CD4-positive, alpha-beta T cell (primary cell): ENCODE data around the gene STK26. TPM values are rescaled to one million over a fixed set of nuclear protein-coding genes. Genes with fewer than 3 reads are reported as not detected.

ENCODE experiments used
- ATAC-seq: fragments of 200-7000 bp; cut with Tn5 transposase; one replicate; pipeline ENCODE4 v1.10.0; 2022; ENCODE audit warnings: mild to moderate bottlenecking; ENCODE audit not compliant: poor library complexity
- CTCF ChIA-PET: fragments of 350-600 bp; sonication (Branson Sonifier 250); formaldehyde crosslinking; loops from one replicate; lab custom pipeline; 2021; ENCODE audit warnings: antibody characterized with exemption, inconsistent platforms; lab: Charles Lee
- POLR2A ChIA-PET: fragments of 350-600 bp; sonication (Branson Sonifier 250); formaldehyde crosslinking; loops from one replicate; lab custom pipeline; 2021; ENCODE audit warnings: antibody characterized with exemption, inconsistent platforms; lab: Charles Lee
- DNase-seq, 14 experiments: peaks; one replicate each; pipeline ENCODE4 v3.0.0-alpha.2; 2013 to 2020; ENCODE audit warnings: mixed read lengths in 2 of 14
- H3K27ac ChIP-seq, 2 donors: one replicate each; pipeline versions ENCODE4 v1.5.1 to v1.7.0; 2013; ENCODE audit warnings: low read length in 2 of 2, low read depth in 1 of 2, mild to moderate bottlenecking in 1 of 2
- H3K27me3 ChIP-seq, 2 experiments: 1 replicate in 1 of 2; 2 replicates in 1 of 2; pipeline versions ENCODE4 v1.6.1 to v1.7.0; 2013; ENCODE audit warnings: low read length in 2 of 2, control low read depth in 1 of 2, mild to moderate bottlenecking in 1 of 2, moderate library complexity in 1 of 2; ENCODE audit not compliant: insufficient read depth in 2 of 2, control insufficient read depth in 1 of 2
- H3K36me3 ChIP-seq: one replicate; pipeline ENCODE4 v1.6.1; 2013; ENCODE audit warnings: low read length, control low read depth; ENCODE audit not compliant: insufficient read depth
- H3K4me1 ChIP-seq: one replicate; pipeline ENCODE4 v1.6.1; 2013; ENCODE audit warnings: low read length, control low read depth; ENCODE audit not compliant: insufficient read depth
- H3K4me3 ChIP-seq: one replicate; pipeline ENCODE4 v1.5.1; 2013; ENCODE audit warnings: mild to moderate bottlenecking, low read length, moderate library complexity
- H3K9me3 ChIP-seq, 2 experiments: 1 replicate in 1 of 2; 2 replicates in 1 of 2; pipeline versions ENCODE4 v1.6.1 to v1.7.0; 2013; ENCODE audit warnings: low read length in 2 of 2, mild to moderate bottlenecking in 2 of 2, control low read depth in 1 of 2, moderate library complexity in 1 of 2; ENCODE audit not compliant: control insufficient read depth in 1 of 2, insufficient read depth in 1 of 2
- H3K27ac Mint-ChIP-seq: one replicate; pipeline ENCODE4 v1.8.0; 2020; ENCODE audit warnings: mixed read lengths
- H3K27me3 Mint-ChIP-seq: one replicate; pipeline ENCODE4 v1.8.0; 2021; ENCODE audit warnings: mixed read lengths
- H3K36me3 Mint-ChIP-seq: one replicate; pipeline ENCODE4 v1.8.0; 2021; ENCODE audit warnings: low read depth, mixed read lengths
- H3K4me1 Mint-ChIP-seq: one replicate; pipeline ENCODE4 v1.8.0; 2021; ENCODE audit warnings: low read depth, mixed read lengths
- H3K4me3 Mint-ChIP-seq: one replicate; pipeline ENCODE4 v1.8.0; 2020; ENCODE audit warnings: mild to moderate bottlenecking, mixed read lengths
- H3K9me3 Mint-ChIP-seq: one replicate; pipeline ENCODE4 v1.8.0; 2020; ENCODE audit warnings: mixed read lengths
- CTCF ChIP-seq: fragments of 200-600 bp; IDR thresholded peaks from one replicate; pipeline ENCODE4 v1.8.0; 2022; ENCODE audit warnings: antibody characterized with exemption, mild to moderate bottlenecking
- intact Hi-C, 2 experiments: fragments of 100-400 bp; cut with DNase I in 1 of 2; cut with micrococcal nuclease in 1 of 2; formaldehyde crosslinking; loops; one replicate each; pipeline versions ENCODE4 v1.15.1 to v1.9.0; 2023 to 2025; cut with DNase I, micrococcal nuclease
- total RNA-seq, 174 experiments: library from RNA in 2 of 174; stranded (reverse) in 2 of 174; gene quantifications; one replicate each; pipeline ENCODE4 v1.2.3 and lab custom pipeline; 2021 to 2026

The STK26 gene
- total RNA-seq, 2 experiments from 2014 or later, result 25.2 to 27.9 TPM

GRCh38 chrX:132023896-132024386 is 839 bp downstream of the STK26 start:
- peak; percentile 7 to 73 (median 34) for DNase-seq
- H3K4me3 ChIP-seq, result peak overlapping the region; percentile 89
- ATAC-seq, result peak; percentile 32
- intact Hi-C loops, result loop anchor here (1.0 to 10.0 kb wide), 7 partner anchors 37 to 461 kb away; partner anchors contain the start of genes MBNL3 (in 1 of the 2) and RAP2C (in 1 of the 2)
- peak overlapping the region; percentile 97 for H3K4me3 Mint-ChIP-seq
- H3K4me1 Mint-ChIP-seq, result peaks cover 42% of the 10 kb centered on the region
- ChIA-PET POLR2A (interaction anchor here (0.9 to 4.3 kb wide), 14 partner anchors 9 to 467 kb away, joined by 3 to 43 read pairs (median 3); partner anchors contain the start of gene RAP2C), CTCF (no interaction called here)
- H3K9me3 ChIP-seq, result no peaks in the 10 kb centered on the region
- H3K36me3 Mint-ChIP-seq, result peaks cover 5% of the 10 kb centered on the region
- peak overlapping the region; percentile 90 for H3K27ac Mint-ChIP-seq
- peaks cover 16% of the 10 kb centered on the region for H3K4me1 ChIP-seq
- no peaks in the 10 kb centered on the region for H3K27me3 Mint-ChIP-seq
- peak overlapping the region; percentile 62 to 81 for H3K27ac ChIP-seq
- H3K36me3 ChIP-seq, result no peaks in the 10 kb centered on the region
- no peaks in the 10 kb centered on the region for H3K9me3 Mint-ChIP-seq
- no peaks in the 10 kb centered on the region for H3K27me3 ChIP-seq
- no peak for TF ChIP-seq CTCF

- intact Hi-C loops, result loop anchor here in 1 of 2 experiments (10.0 kb wide), 1 partner anchor 460 kb away; the partner anchor contains the start of gene MBNL3
- peak overlapping the region; percentile 89 for H3K4me3 ChIP-seq
- ATAC-seq (no peak), DNase-seq (peak in 1 of 14 experiments; percentile 8)
- ChIA-PET CTCF (no interaction called here), POLR2A (interaction anchor here (0.9 to 3.0 kb wide), 4 partner anchors 11 to 466 kb away, joined by 3 to 28 read pairs (median 4); partner anchors contain the start of gene RAP2C)
- H3K27me3 Mint-ChIP-seq, result no peaks in the 10 kb centered on the region
- no peaks in the 10 kb centered on the region for H3K9me3 ChIP-seq
- H3K36me3 Mint-ChIP-seq, result peaks cover 12% of the 10 kb centered on the region
- H3K27ac Mint-ChIP-seq, result peak overlapping the region; percentile 90
- H3K27me3 ChIP-seq, result no peaks in the 10 kb centered on the region
- H3K36me3 ChIP-seq, result no peaks in the 10 kb centered on the region
- H3K4me1 Mint-ChIP-seq, result peaks cover 52% of the 10 kb centered on the region
- H3K4me3 Mint-ChIP-seq, result peak overlapping the region; percentile 86
- no peak overlapping the region for H3K27ac ChIP-seq
- TF ChIP-seq CTCF, result no peak
- peaks cover 16% of the 10 kb centered on the region for H3K4me1 ChIP-seq
- H3K9me3 Mint-ChIP-seq, result no peaks in the 10 kb centered on the region
Measured at GRCh38 chrX:132025041-132025440, 1.9 kb downstream of the STK26 start.

- H3K27ac Mint-ChIP-seq, result peak overlapping the region; percentile 25
- CTCF ChIA-PET, result no interaction called here
- DNase-seq (no peak), ATAC-seq (no peak)
- Histone ChIP-seq H3K27me3 (no peaks in the 10 kb centered on the region), H3K9me3 (no peaks in the 10 kb centered on the region), H3K4me1 (peaks cover 15% of the 10 kb centered on the region), H3K36me3 (no peaks in the 10 kb centered on the region), H3K4me3 (no peak overlapping the region), H3K27ac (no peak overlapping the region)
- peaks cover 78% of the 10 kb centered on the region for H3K4me1 Mint-ChIP-seq
- intact Hi-C loops, result no loop called here
- H3K36me3 Mint-ChIP-seq, result peaks cover 16% of the 10 kb centered on the region
- no peaks in the 10 kb centered on the region for H3K27me3 Mint-ChIP-seq
- H3K9me3 Mint-ChIP-seq, result no peaks in the 10 kb centered on the region
- POLR2A ChIA-PET, result interaction anchor here (1.1 kb wide), 1 partner anchor 43 kb away, joined by 3 read pairs; no protein-coding TSS in a partner anchor
- TF ChIP-seq CTCF, result no peak
- H3K4me3 Mint-ChIP-seq, result no peak overlapping the region
Measured at GRCh38 chrX:132030264-132030663, 7.2 kb downstream of the STK26 start.
